Heart left ventricle (tissue), 16 donors: ENCODE data around the gene PLBD1. TPM values are rescaled to one million over a fixed set of nuclear protein-coding genes. Genes with fewer than 3 reads are reported as not detected.

Experiments used
- ATAC-seq, 4 donors: fragments of 200-7000 bp; cut with Tn5 transposase; one replicate each; pipeline ENCODE4 v1.9.1; 2020 to 2022; ENCODE audit warnings: moderate library complexity in 4 of 4, mild to moderate bottlenecking in 3 of 4, moderate number of reproducible peaks in 1 of 4
- DNase-seq, 5 donors: peaks; one replicate each; pipeline ENCODE4 v3.0.0-alpha.2; 2020
- H3K27ac ChIP-seq, 12 donors: fragments of 200-600 bp; sonication (generic) in 4 of 12; one replicate each; pipeline versions ENCODE4 v1.5.0 to v1.8.0; 2016 to 2022; ENCODE audit warnings: mild to moderate bottlenecking in 2 of 12
- H3K27me3 ChIP-seq, 9 donors: fragments of 200-600 bp; sonication (generic) in 2 of 9; one replicate each; pipeline versions ENCODE4 v1.5.1 to v1.8.0; 2016 to 2022; ENCODE audit warnings: mild to moderate bottlenecking in 3 of 9
- H3K36me3 ChIP-seq, 9 donors: fragments of 200-600 bp; sonication (generic) in 2 of 9; one replicate each; pipeline versions ENCODE4 v1.5.0 to v1.8.0; 2018 to 2022; ENCODE audit warnings: mild to moderate bottlenecking in 2 of 9
- H3K4me1 ChIP-seq, 12 donors: fragments of 200-600 bp; sonication (generic) in 4 of 12; one replicate each; pipeline versions ENCODE4 v1.5.0 to v1.8.0; 2016 to 2022; ENCODE audit warnings: mild to moderate bottlenecking in 3 of 12
- H3K4me3 ChIP-seq, 12 donors: fragments of 200-600 bp; sonication (generic) in 4 of 12; one replicate each; pipeline versions ENCODE4 v1.5.0 to v1.8.0; 2017 to 2022; ENCODE audit warnings: mild to moderate bottlenecking in 9 of 12, moderate library complexity in 4 of 12
- H3K9me3 ChIP-seq, 12 donors: fragments of 200-600 bp; sonication (generic) in 4 of 12; one replicate each; pipeline versions ENCODE4 v1.5.0 to v1.8.0; 2016 to 2022; ENCODE audit warnings: mild to moderate bottlenecking in 1 of 12
- POLR2A ChIP-seq, 2 donors: fragments of 450-650 bp; IDR thresholded peaks; one replicate each; pipeline ENCODE4 v1.6.1; 2017; ENCODE audit warnings: antibody characterized with exemption in 2 of 2, mild to moderate bottlenecking in 2 of 2, moderate library complexity in 2 of 2
- WGBS, 4 donors: extraction: QIAGEN DNeasy Blood & Tissue Kit in 2 of 4; methylation state at CpG; one replicate each; pipeline versions ENCODE4 v1.1.5 to v1.1.7; 2013 to 2018; 5-methylcytosine and 5-hydroxymethylcytosine counted together
- intact Hi-C, 10 donors: fragments of 100-400 bp; cut with DNase I; formaldehyde crosslinking; loops; one replicate each; pipeline versions ENCODE4 v1.11.1 to v1.14.2; 2022
- long read RNA-seq, 3 donors: library from polyadenylated mRNA; unstranded; transcript quantifications; one replicate each; pipeline ENCODE4 v2.0.0, GENCODE V29; 2020 to 2021
- polyA plus RNA-seq, 2 donors: library from polyadenylated mRNA; stranded (reverse); fragments of 200-250 nt; gene quantifications; one replicate each; pipeline ENCODE4 v1.2.3, GENCODE V29; 2013
- total RNA-seq, 9 donors: library from RNA; depleted of rRNA in 2 of 9; stranded (reverse); fragments of >200 nt in 2 of 9; fragmentation: NEBNext Ultra II Directional in 3 of 9; extraction: Animal tissue kit (Norgen Biotek cat#: 25700) in 3 of 9; gene quantifications; one replicate each; pipeline versions ENCODE4 v1.1.0 to v1.2.4, GENCODE V29; 2016 to 2023
- TF ChIP-seq, protein P1 (sequence below), 12 donors: fragments of 200-600 bp; sonication (generic) in 4 of 12; IDR thresholded peaks; one replicate each; pipeline versions ENCODE4 v1.5.0 to v1.8.0; 2018 to 2022; ENCODE audit warnings: antibody characterized with exemption in 12 of 12, mild to moderate bottlenecking in 5 of 12
- donor health status: ischemic (EF 13 %, LVEDD 7.1; RV severe dilation, severe dysfunction).
- donor health status: healthy with polysubstance abuse.
- donor health status: DM: no; HTN: yes; CAD: no.
- donor health status: DM: no; HTN: no; CAD: no.
- donor health status: ischemic (EF 25% LVEDD 6.9; RV normal size, moderate dysfunction).
- donor health status: ischemic (EF 25% LVEDD 5.7; RV mildly dilated, moderate dysfunction).
- donor health status: healthy.
- donor health status: DM: yes; HTN: yes; CAD: no.
- donor health status: ischemic (EF 35%, LVEDD 5.7; RV mildly dilated, moderate dysfunction).
- donor health status: nonischemic (EF 11% LVEDD 7.7; RV severe dilation, severe dysfunction).
- donor health status: DM: yes; HTN: yes; CAD: no.
- donor health status: PGD.
- donor health status: ischemic (EF 29% LVEDD 5.4; RV normal size, mild dysfunction).
- donor health status: nonischemic (EF 23%, LVEDD 6.1; RV moderate dilation, normal function).

The PLBD1 gene, protein sequence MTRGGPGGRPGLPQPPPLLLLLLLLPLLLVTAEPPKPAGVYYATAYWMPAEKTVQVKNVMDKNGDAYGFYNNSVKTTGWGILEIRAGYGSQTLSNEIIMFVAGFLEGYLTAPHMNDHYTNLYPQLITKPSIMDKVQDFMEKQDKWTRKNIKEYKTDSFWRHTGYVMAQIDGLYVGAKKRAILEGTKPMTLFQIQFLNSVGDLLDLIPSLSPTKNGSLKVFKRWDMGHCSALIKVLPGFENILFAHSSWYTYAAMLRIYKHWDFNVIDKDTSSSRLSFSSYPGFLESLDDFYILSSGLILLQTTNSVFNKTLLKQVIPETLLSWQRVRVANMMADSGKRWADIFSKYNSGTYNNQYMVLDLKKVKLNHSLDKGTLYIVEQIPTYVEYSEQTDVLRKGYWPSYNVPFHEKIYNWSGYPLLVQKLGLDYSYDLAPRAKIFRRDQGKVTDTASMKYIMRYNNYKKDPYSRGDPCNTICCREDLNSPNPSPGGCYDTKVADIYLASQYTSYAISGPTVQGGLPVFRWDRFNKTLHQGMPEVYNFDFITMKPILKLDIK
- total RNA-seq (10 to 100 TPM; 11.9 to 49.1 (median 26.5) TPM), polyA plus RNA-seq (10 to 100 TPM in 1 of 2 donors, 1 to 10 TPM in 1; 6.0 to 13.7 TPM)
- long read RNA-seq, donor 1, transcript PLBD1-201 (11 exons, 2,426 nt) = major isoform, 62 of 66 reads
- long read RNA-seq, donor 1, partial matches to known transcripts = 3 of 66 reads
- long read RNA-seq, donor 1, other reads (novel, unspliced or antisense) = 1 of 66 reads
- long read RNA-seq, donor 2, transcript PLBD1-201 (11 exons, 2,426 nt) = major isoform, 173 of 194 reads
- long read RNA-seq, donor 2, partial matches to known transcripts = 8 of 194 reads
- long read RNA-seq, donor 2, other reads (novel, unspliced or antisense) = 13 of 194 reads
- long read RNA-seq, donor 3, transcript PLBD1-201 (11 exons, 2,426 nt) = major isoform, 32 of 34 reads
- long read RNA-seq, donor 3, partial matches to known transcripts = 2 of 34 reads
- long read RNA-seq, donor 3, other reads (novel, unspliced or antisense) = 0 of 34 reads

DNA sequence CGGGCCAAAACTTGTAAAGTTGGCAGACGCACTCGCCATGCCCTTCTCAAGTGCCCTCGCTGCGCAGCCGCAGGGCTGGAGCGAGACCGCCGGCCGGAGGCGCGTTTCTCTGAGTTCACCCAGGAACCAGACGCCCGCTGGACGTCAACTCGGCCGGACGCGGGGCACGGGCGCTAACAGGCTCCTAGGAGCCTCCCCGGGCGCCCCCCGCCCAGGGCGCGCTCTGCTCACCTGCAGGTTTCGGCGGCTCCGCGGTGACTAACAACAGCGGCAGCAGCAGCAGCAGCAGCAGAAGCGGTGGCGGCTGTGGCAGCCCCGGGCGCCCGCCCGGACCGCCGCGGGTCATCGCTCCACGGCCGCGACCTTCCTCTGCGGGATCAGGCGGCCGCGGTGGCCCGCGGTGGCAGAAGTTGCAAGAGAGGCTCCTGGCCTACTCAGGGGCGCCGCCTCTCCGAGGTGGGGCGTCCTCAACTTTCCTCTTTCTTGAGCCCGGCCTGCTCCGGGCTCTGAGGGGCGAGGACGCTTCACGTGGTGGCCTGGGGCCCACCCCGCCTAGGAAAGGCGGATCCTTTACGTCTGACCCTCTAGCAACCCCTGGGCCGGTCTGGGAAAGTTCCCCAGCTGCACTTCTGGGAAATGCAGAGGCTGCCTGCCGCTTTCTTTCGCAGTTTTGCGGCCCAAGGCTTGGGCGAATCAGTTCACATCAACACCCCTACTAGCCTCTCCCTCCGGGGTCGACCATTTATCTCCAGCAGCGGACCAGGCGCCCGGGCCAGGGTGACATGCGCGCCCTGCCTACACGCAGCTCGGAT lies at the start of gene PLBD1:
PLBD1 (minus strand) TSS at position 533 of the 812 bp plus-strand sequence; CDS start at position 346, 187 bp downstream.
- ATAC-seq = peak; percentile 81 to 95 (median 92)

DNA sequence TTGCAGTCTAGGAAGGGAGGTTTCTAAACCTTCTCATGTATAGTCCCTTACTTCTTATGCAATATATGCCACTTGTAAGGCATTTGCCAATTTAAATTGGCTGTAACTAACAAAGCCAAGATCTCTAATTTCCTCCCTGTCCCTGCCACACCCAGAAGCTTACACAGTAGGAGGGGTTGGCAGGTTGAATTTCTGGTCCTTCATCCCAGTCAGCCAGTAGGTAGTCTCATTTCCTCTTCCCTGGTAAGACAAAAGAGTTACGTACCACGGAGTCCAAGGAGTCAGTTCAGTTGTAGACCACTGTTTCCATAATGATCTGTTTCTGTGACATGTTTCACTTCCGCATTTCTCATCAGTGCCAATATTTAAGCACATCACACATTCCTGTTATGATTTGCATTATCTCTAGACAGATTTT lies 47.0 kb upstream of the PLBD1 start:
- no peak for ATAC-seq
- DNase-seq = no peak
- no peak overlapping the region for H3K4me3 ChIP-seq
- intact Hi-C loops = loop anchor here (2.0 to 10.0 kb wide), 8 partner anchors 42 to 380 kb away; partner anchors contain the start of gene PLBD1 (in 2 of the 10)
- 61 to 68% (median 66%) methylated on average over 3 of the region's 3 CpGs for WGBS, 4 donors
- TF ChIP-seq, protein P1, sequence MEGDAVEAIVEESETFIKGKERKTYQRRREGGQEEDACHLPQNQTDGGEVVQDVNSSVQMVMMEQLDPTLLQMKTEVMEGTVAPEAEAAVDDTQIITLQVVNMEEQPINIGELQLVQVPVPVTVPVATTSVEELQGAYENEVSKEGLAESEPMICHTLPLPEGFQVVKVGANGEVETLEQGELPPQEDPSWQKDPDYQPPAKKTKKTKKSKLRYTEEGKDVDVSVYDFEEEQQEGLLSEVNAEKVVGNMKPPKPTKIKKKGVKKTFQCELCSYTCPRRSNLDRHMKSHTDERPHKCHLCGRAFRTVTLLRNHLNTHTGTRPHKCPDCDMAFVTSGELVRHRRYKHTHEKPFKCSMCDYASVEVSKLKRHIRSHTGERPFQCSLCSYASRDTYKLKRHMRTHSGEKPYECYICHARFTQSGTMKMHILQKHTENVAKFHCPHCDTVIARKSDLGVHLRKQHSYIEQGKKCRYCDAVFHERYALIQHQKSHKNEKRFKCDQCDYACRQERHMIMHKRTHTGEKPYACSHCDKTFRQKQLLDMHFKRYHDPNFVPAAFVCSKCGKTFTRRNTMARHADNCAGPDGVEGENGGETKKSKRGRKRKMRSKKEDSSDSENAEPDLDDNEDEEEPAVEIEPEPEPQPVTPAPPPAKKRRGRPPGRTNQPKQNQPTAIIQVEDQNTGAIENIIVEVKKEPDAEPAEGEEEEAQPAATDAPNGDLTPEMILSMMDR (IDR thresholded peaks at IDR 0.05) = no peak
- TF ChIP-seq POLR2A (IDR thresholded peaks at IDR 0.05) = no peak
- no peaks in the 10 kb centered on the region for H3K27me3 ChIP-seq
- peaks cover 0 to 21% (median 11%) of the 10 kb centered on the region in 12 donors for H3K9me3 ChIP-seq
- peak overlapping the region in 1 of 12 donors; percentile 15 for H3K27ac ChIP-seq
- peaks cover 0 to 34% (median 23%) of the 10 kb centered on the region in 12 donors for H3K4me1 ChIP-seq
- H3K36me3 ChIP-seq = no peaks in the 10 kb centered on the region

More for the DNA sequence above, at the start of gene PLBD1:
- intact Hi-C loops = loop anchor here in 5 of 10 donors (5.0 to 10.0 kb wide), 5 partner anchors 45 to 313 kb away; partner anchors contain the start of gene ATF7IP (in 1 of the 5)
- peaks cover 0 to 33% (median 3%) of the 10 kb centered on the region in 12 donors for H3K4me1 ChIP-seq
- DNase-seq = peak; percentile 77 to 91 (median 88)
- H3K36me3 ChIP-seq = no peaks in the 10 kb centered on the region
- no peaks in the 10 kb centered on the region for H3K27me3 ChIP-seq
- WGBS, 4 donors = 2 to 7% (median 4%) methylated on average over 22 to 76 of the region's 76 CpGs
- peak within 1 kb of the TSS; percentile 67 to 97 (median 92) for H3K27ac ChIP-seq
- H3K4me3 ChIP-seq = peak within 1 kb of the TSS; percentile 45 to 79 (median 68)
- TF ChIP-seq POLR2A (IDR thresholded peaks at IDR 0.05) = peak in 1 of 2 donors; percentile 78
- TF ChIP-seq, protein P1 (IDR thresholded peaks at IDR 0.05) = peak in 1 of 12 donors; percentile 11
- no peaks in the 10 kb centered on the region for H3K9me3 ChIP-seq

DNA sequence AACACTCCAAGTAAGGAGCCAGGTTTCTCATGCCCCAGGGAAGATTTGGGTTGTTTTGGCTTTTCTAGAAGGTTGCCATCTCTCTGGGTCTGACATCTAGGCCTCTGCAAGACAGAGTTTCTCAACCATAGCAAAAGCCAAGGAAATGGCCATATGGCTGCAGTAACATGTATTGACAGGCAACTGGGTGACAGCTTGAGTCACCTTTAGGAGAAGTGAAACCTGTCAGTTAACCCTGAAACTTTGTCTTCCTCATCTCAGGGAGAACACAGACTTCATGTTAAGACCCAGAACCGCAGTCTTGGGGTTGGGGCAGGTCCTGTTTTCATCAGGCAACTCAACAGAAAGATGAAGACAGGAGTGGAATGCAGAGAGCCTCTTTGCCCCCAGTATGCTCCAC lies 46.0 kb upstream of the PLBD1 start:
- no peak for ATAC-seq
- WGBS, 4 donors = 72 to 88% (median 78%) methylated on average over 1 of the region's 1 CpG
- intact Hi-C loops = loop anchor here in 7 of 10 donors (2.0 to 10.0 kb wide), 6 partner anchors 41 to 379 kb away; partner anchors contain the start of gene PLBD1 (in 1 of the 7)

More for the DNA sequence above, 46.0 kb upstream of the PLBD1 start:
- Histone ChIP-seq H3K4me3 (no peak overlapping the region), H3K9me3 (peaks cover 0 to 26% (median 11%) of the 10 kb centered on the region in 12 donors), H3K36me3 (no peaks in the 10 kb centered on the region), H3K27me3 (no peaks in the 10 kb centered on the region), H3K27ac (peak overlapping the region in 9 of 12 donors; percentile 13 to 78 (median 52)), H3K4me1 (peaks cover 0 to 29% (median 18%) of the 10 kb centered on the region in 12 donors)
- DNase-seq = no peak
- TF ChIP-seq POLR2A (IDR thresholded peaks at IDR 0.05) = no peak
- TF ChIP-seq, protein P1 (IDR thresholded peaks at IDR 0.05) = no peak
